Esophagus squamous epithelium (tissue), 4 donors: ENCODE measurements around the gene COMMD1.

Source experiments
- POLR2A ChIP-seq, 4 donors: fragments of 450-650 bp; IDR thresholded peaks; one replicate each; pipeline ENCODE4 v1.6.1; 2017; ENCODE audit warnings: antibody characterized with exemption in 4 of 4, mild to moderate bottlenecking in 4 of 4, moderate library complexity in 3 of 4
- TF ChIP-seq, protein P1 (sequence below), 6 experiments: fragments of 450-650 bp in 4 of 6; fragments of 200-600 bp in 2 of 6; sonication (generic) in 2 of 6; IDR thresholded peaks; one replicate each; pipeline ENCODE4 v1.5.1; 2016 to 2019; ENCODE audit warnings: antibody characterized with exemption in 6 of 6, mild to moderate bottlenecking in 4 of 6, moderate library complexity in 4 of 6

DNA sequence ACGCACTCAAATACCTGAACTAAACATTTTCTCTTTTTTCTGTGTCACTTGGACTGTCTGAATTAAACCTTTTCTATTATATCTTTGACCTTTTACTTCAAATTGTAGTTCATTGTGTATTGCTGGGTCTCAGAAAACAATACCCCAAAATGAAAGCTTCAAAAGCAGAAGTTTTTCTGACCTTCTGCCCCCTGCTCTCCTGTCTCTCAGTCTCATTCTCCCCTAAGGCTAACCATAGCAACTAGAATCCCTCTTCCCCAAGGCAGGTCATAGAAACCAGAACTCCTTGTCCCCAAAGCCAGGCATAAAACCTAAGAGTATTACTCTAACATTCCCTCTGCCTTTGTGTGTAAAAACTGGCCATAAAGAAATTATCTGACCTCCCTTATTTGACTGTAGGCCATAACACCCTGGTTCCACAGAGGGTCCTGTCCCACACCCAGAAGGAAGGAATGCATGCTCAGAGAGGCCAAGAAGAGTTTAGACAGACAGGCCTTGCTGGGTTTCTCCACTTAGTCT is 197.0 kb downstream of the COMMD1 start:
- TF ChIP-seq, protein P1, sequence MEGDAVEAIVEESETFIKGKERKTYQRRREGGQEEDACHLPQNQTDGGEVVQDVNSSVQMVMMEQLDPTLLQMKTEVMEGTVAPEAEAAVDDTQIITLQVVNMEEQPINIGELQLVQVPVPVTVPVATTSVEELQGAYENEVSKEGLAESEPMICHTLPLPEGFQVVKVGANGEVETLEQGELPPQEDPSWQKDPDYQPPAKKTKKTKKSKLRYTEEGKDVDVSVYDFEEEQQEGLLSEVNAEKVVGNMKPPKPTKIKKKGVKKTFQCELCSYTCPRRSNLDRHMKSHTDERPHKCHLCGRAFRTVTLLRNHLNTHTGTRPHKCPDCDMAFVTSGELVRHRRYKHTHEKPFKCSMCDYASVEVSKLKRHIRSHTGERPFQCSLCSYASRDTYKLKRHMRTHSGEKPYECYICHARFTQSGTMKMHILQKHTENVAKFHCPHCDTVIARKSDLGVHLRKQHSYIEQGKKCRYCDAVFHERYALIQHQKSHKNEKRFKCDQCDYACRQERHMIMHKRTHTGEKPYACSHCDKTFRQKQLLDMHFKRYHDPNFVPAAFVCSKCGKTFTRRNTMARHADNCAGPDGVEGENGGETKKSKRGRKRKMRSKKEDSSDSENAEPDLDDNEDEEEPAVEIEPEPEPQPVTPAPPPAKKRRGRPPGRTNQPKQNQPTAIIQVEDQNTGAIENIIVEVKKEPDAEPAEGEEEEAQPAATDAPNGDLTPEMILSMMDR (IDR thresholded peaks at IDR 0.05): no peak
- no peak for TF ChIP-seq POLR2A (IDR thresholded peaks at IDR 0.05)
